Measurements from ENCODE around the gene KCNMB4.

DNA sequence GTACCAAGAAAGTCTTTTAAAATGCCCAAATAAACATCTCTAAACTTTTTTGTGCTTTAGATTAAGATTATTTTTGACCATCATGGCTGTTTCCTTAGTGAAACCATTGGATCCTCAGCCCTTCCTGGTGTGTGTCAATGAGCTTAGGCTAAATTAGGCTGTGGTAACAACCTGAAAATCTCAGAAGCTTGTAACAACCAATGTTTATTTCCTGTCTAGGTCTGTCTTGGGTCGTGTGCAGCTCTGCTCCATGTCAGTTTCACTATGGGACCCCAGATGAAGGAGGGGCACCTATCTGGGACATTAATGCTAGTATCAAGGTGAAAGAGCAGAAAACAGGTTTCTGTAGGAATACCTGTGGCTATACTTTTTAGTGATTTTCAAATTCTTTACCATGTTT, 49.9 kb downstream of the KCNMB4 start:
- TF ChIP-seq, protein P1, sequence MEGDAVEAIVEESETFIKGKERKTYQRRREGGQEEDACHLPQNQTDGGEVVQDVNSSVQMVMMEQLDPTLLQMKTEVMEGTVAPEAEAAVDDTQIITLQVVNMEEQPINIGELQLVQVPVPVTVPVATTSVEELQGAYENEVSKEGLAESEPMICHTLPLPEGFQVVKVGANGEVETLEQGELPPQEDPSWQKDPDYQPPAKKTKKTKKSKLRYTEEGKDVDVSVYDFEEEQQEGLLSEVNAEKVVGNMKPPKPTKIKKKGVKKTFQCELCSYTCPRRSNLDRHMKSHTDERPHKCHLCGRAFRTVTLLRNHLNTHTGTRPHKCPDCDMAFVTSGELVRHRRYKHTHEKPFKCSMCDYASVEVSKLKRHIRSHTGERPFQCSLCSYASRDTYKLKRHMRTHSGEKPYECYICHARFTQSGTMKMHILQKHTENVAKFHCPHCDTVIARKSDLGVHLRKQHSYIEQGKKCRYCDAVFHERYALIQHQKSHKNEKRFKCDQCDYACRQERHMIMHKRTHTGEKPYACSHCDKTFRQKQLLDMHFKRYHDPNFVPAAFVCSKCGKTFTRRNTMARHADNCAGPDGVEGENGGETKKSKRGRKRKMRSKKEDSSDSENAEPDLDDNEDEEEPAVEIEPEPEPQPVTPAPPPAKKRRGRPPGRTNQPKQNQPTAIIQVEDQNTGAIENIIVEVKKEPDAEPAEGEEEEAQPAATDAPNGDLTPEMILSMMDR (conservative IDR thresholded peaks at IDR 0.05 in 1 of 2, IDR thresholded peaks at IDR 0.05 in 1 of 2; ENCODE audit: extremely low read depth in 1 of 2, insufficient read depth in 1 of 2, low read depth in 1 of 2, low read length in 2 of 2), result no peak
- no peak for TF ChIP-seq EZH2 (IDR thresholded peaks at IDR 0.05; ENCODE audit: borderline replicate concordance, low read length)

All from mammary epithelial cell (primary cell).